A549 (cell line): ENCODE results near the gene UBE2O. TPM values are rescaled to one million over a fixed set of nuclear protein-coding genes. Genes with fewer than 3 reads are reported as not detected.

Source experiments
- ATAC-seq, 2 experiments: fragments of 200-7000 bp in 1 of 2; fragments of >200 bp in 1 of 2; cut with Nextera tagmentation in 1 of 2; cut with Tn5 transposase in 1 of 2; 3 replicates each; pipeline versions ENCODE4 v1.8.0 to v1.9.1; 2018 to 2020; ENCODE audit warnings: mild to moderate bottlenecking in 1 of 2, moderate library complexity in 1 of 2
- CTCF ChIA-PET: fragments of 300-600 bp; sonication (Branson Sonifier 250); formaldehyde crosslinking; extraction: SDS; loops from one replicate; lab custom pipeline; 2021; ENCODE audit warnings: antibody characterized with exemption, inconsistent platforms; lab: Yijun Ruan, JAX
- POLR2A ChIA-PET: fragments of 350-600 bp; formaldehyde crosslinking; extraction: SDS; loops from one replicate; lab custom pipeline; 2021; ENCODE audit warnings: antibody characterized with exemption, inconsistent platforms; lab: Yijun Ruan, JAX
- DNase-seq, 2 experiments: peaks; one replicate each; pipeline versions ENCODE4 v3.0.0 to v3.0.0-alpha.2; 2011 to 2016; ENCODE audit warnings: low read depth in 1 of 2, low spot score in 1 of 2
- FAIRE-seq: peaks from 2 replicates; lab custom pipeline; 2011; peaks lifted over from hg19 to GRCh38; lab: Jason Lieb, UNC
- H3K27ac ChIP-seq, 2 experiments: fragments of >200 bp; sonication (Bioruptor Twin); formaldehyde crosslinking; 3 replicates each; pipeline ENCODE4 v1.5.1; 2016 to 2017
- H3K4me1 ChIP-seq: fragments of >200 bp; sonication (Bioruptor Twin); formaldehyde crosslinking; 3 replicates; pipeline ENCODE4 v1.6.1; 2016
- H3K4me2 ChIP-seq: fragments of >200 bp; sonication (Bioruptor Twin); formaldehyde crosslinking; 3 replicates; pipeline ENCODE4 v1.6.1; 2016
- H3K4me3 ChIP-seq: fragments of >200 bp; sonication (Bioruptor Twin); formaldehyde crosslinking; 3 replicates; pipeline ENCODE4 v1.5.1; 2016
- H3K9me3 ChIP-seq: fragments of >200 bp; sonication (Bioruptor Twin); formaldehyde crosslinking; 3 replicates; pipeline ENCODE4 v1.6.1; 2016
- BCL3 ChIP-seq: fragments of >200 bp; sonication (Bioruptor Twin); formaldehyde crosslinking; IDR thresholded peaks from 3 replicates; pipeline ENCODE4 v1.6.1; 2016
- CBX8 ChIP-seq: fragments of 200-600 bp; sonication (generic); IDR thresholded peaks from 2 replicates; pipeline ENCODE4 v1.6.1; 2016
- CEBPB ChIP-seq, 2 experiments: fragments of >200 bp in 1 of 2; sonication (Bioruptor Twin) in 1 of 2; formaldehyde crosslinking in 1 of 2; IDR thresholded peaks; 2 replicates each; pipeline ENCODE4 v1.6.1; 2012 to 2016
- CHD2 ChIP-seq: fragments of 150-350 bp; IDR thresholded peaks from 2 replicates; pipeline ENCODE4 v1.6.1; 2014; ENCODE audit warnings: low read length; ENCODE audit not compliant: partially characterized antibody
- CTCF ChIP-seq: fragments of >200 bp; sonication (Bioruptor Twin); formaldehyde crosslinking; IDR thresholded peaks from 3 replicates; pipeline ENCODE4 v1.5.1; 2016
- ELK1 ChIP-seq: fragments of 150-350 bp; IDR thresholded peaks from 2 replicates; pipeline ENCODE4 v1.6.1; 2014; ENCODE audit warnings: low read depth, mild to moderate bottlenecking, low read length
- HES2 ChIP-seq: fragments of >200 bp; sonication (Bioruptor Twin); formaldehyde crosslinking; IDR thresholded peaks from 2 replicates; pipeline ENCODE4 v1.6.1; 2016
- HMGXB4 ChIP-seq: fragments of 250-450 bp; sonication (Bioruptor Pico); IDR thresholded peaks from 2 replicates; pipeline ENCODE4 v1.5.0; 2021; ENCODE audit warnings: mild to moderate bottlenecking, moderate library complexity, borderline replicate concordance
- HOXB13 ChIP-seq: fragments of 250-450 bp; sonication (Bioruptor Pico); IDR thresholded peaks from 2 replicates; pipeline ENCODE4 v1.5.0; 2020; ENCODE audit warnings: low read depth, mild to moderate bottlenecking, moderate library complexity
- POLR2AphosphoS2 ChIP-seq: conservative IDR thresholded peaks from 2 replicates; pipeline ENCODE4 v1.6.1; 2012; ENCODE audit warnings: low read length, improper control_type of control experiment, inconsistent platforms
- RAD21 ChIP-seq, 2 experiments: fragments of >200 bp in 1 of 2; sonication (Bioruptor Twin) in 1 of 2; formaldehyde crosslinking in 1 of 2; IDR thresholded peaks in 1 of 2; conservative IDR thresholded peaks in 1 of 2; 2 replicates in 1 of 2; 3 replicates in 1 of 2; pipeline ENCODE4 v1.6.1; 2012 to 2018; ENCODE audit warnings: inconsistent platforms in 1 of 2
- RARB ChIP-seq: fragments of 250-450 bp; sonication (Bioruptor Pico); IDR thresholded peaks from 2 replicates; pipeline ENCODE4 v1.8.0; 2021; ENCODE audit warnings: mild to moderate bottlenecking, moderate library complexity
- SMC3 ChIP-seq: fragments of >200 bp; sonication (Bioruptor Twin); formaldehyde crosslinking; IDR thresholded peaks from 3 replicates; pipeline ENCODE4 v1.6.1; 2018; ENCODE audit warnings: inconsistent platforms
- ZFP36 ChIP-seq: fragments of 450-650 bp; IDR thresholded peaks from 2 replicates; pipeline ENCODE4 v1.6.1; 2014; ENCODE audit warnings: borderline replicate concordance; ENCODE audit not compliant: partially characterized antibody
- WGBS: methylation state at CpG from one replicate; pipeline ENCODE4 v1.1.6; 2017; ENCODE audit errors: missing lambda C conversion rate; 5-methylcytosine and 5-hydroxymethylcytosine counted together
- polyA plus RNA-seq, 4 experiments: library from polyadenylated mRNA; depleted of rRNA in 3 of 4; stranded (reverse); fragments of >200 nt; fragmentation: RNase III in 1 of 4; extraction: RNeasy Plus Mini Kit Qiagen cat#74134 plus additional on column Dnase treatment in 1 of 4; gene quantifications; 2 replicates in 3 of 4; 3 replicates in 1 of 4; pipeline ENCODE4 v1.2.3, GENCODE V29; 2011 to 2017

The UBE2O gene
- polyA plus RNA-seq, 2 of the 4 experiments (the other 2 are of a cell fraction), result 22.0 to 25.7 TPM

GRCh38 chr17:76368545-76368944 lies 84.4 kb downstream of the UBE2O start (continued):
- TF ChIP-seq BCL3 (no peak), RARB (CRISPR knock-in tag) (no peak), HES2 (no peak)

- DNase-seq (no peak), FAIRE-seq (no peak), ATAC-seq (no peak)
- Histone ChIP-seq H3K9me3 (no peaks in the 10 kb centered on the region), H3K27ac (no peak overlapping the region), H3K4me1 (peaks cover 6% of the 10 kb centered on the region; the same call in 2 of the 3 replicates), H3K4me2 (no peak overlapping the region), H3K4me3 (no peak overlapping the region)
- TF ChIP-seq ELK1 (no peak), POLR2AphosphoS2 (no peak), CBX8 (no peak), CEBPB (IDR thresholded peaks at IDR 0.05) (no peak)
- WGBS, result 53% methylated on average over 6 of the region's 6 CpGs
- POLR2A ChIA-PET, result no interaction called here
- CTCF ChIA-PET, result interaction anchor here (0.9 to 29.4 kb wide), 4 partner anchors 9 to 88 kb away, joined by 5 to 899 read pairs (median 21); partner anchors contain the start of genes PRPSAP1 and SPHK1
Measured at GRCh38 chr17:76367642-76368041, 85.3 kb downstream of the UBE2O start.

GRCh38 chr17:76366247-76366646 lies 86.7 kb downstream of the UBE2O start:
- peaks cover 6% of the 10 kb centered on the region; the same call in 1 of the 3 replicates for H3K4me1 ChIP-seq
- no peak overlapping the region for H3K4me2 ChIP-seq
- 92% methylated on average over 3 of the region's 3 CpGs for WGBS
- ATAC-seq (no peak), DNase-seq (no peak), FAIRE-seq (no peak)
- H3K9me3 ChIP-seq, result no peaks in the 10 kb centered on the region
- POLR2A ChIA-PET, result interaction anchor here (1.0 to 1.4 kb wide), 2 partner anchors 12 to 19 kb away, joined by 3 to 4 read pairs; partner anchors contain the start of gene PRPSAP1
- no peak overlapping the region for H3K27ac ChIP-seq
- CTCF ChIA-PET, result interaction anchor here (0.6 to 29.4 kb wide), 11 partner anchors 8 to 239 kb away, joined by 3 to 899 read pairs (median 5); partner anchors contain the start of genes PRPSAP1 and SPHK1
- no peak for TF ChIP-seq CHD2
- TF ChIP-seq HOXB13 (CRISPR knock-in tag), result no peak
- no peak overlapping the region for H3K4me3 ChIP-seq

- no peak for DNase-seq
- Histone ChIP-seq H3K27ac (no peak overlapping the region), H3K9me3 (no peaks in the 10 kb centered on the region)
- POLR2A ChIA-PET, result interaction anchor here (1.0 to 1.4 kb wide), 2 partner anchors 12 to 20 kb away, joined by 3 to 4 read pairs; partner anchors contain the start of gene PRPSAP1
- WGBS, result 32% methylated on average over 12 of the region's 12 CpGs
- TF ChIP-seq ZFP36 (no peak), CTCF (peak; percentile 58), SMC3 (peak; percentile 34; the same call in 2 of the 3 replicates), RAD21 (conservative IDR thresholded peaks at IDR 0.05 in 1 of 2, IDR thresholded peaks at IDR 0.05 in 1 of 2) (peak in 1 of 2 experiments; percentile 58; a peak in 2 of 5 replicates), HMGXB4 (CRISPR knock-in tag) (no peak)
- TF ChIP-seq, all 56 proteins: peak for 3
- Histone ChIP-seq H3K4me3 (no peak overlapping the region), H3K4me1 (no peaks in the 10 kb centered on the region), H3K4me2 (no peak overlapping the region)
- FAIRE-seq (no peak), ATAC-seq (peak; percentile 48 to 79; a peak in 3 of 6 replicates)
- CTCF ChIA-PET, result interaction anchor here (0.7 to 29.4 kb wide), 14 partner anchors 7 to 352 kb away, joined by 3 to 899 read pairs (median 5); partner anchors contain the start of genes PRPSAP1 and SPHK1
Measured at GRCh38 chr17:76365256-76365903, 87.6 kb downstream of the UBE2O start.
